ENCODE data around the gene STARD10. TPM values are rescaled to one million over a fixed set of nuclear protein-coding genes. Genes with fewer than 3 reads are reported as not detected.

STARD10 gene
- total RNA-seq, 1 experiment from 2014 or later: 10.6 TPM

GRCh38 chr11:72746821-72747220, 47.0 kb downstream of the STARD10 start:
- H3K27ac Mint-ChIP-seq (ENCODE audit: low read depth, unreplicated experiment): no peak overlapping the region
- BruUV-seq (replicated peaks): no TSS peak
- no peak for TF ChIP-seq CTCF (IDR thresholded peaks at IDR 0.05; ENCODE audit: unreplicated experiment)
- POLR2A ChIA-PET: interaction anchor here (0.7 to 0.8 kb wide), 2 partner anchors 14 to 47 kb away, joined by 3 read pairs; partner anchors contain the start of gene STARD10
- H3K36me3 Mint-ChIP-seq (ENCODE audit: insufficient read depth, unreplicated experiment): no peaks in the 10 kb centered on the region
- H3K4me1 Mint-ChIP-seq (ENCODE audit: insufficient read depth, unreplicated experiment): peaks cover 21% of the 10 kb centered on the region
- no peaks in the 10 kb centered on the region for H3K27me3 Mint-ChIP-seq (ENCODE audit: insufficient read depth, unreplicated experiment)
- CTCF ChIA-PET: interaction anchor here (0.8 kb wide), 1 partner anchor 432 kb away, joined by 4 read pairs; no protein-coding TSS in a partner anchor
- DNase-seq (ENCODE audit: unreplicated experiment): no peak
- H3K9me3 Mint-ChIP-seq (ENCODE audit: unreplicated experiment): no peaks in the 10 kb centered on the region
- H3K4me3 Mint-ChIP-seq (ENCODE audit: unreplicated experiment): no peak overlapping the region
- intact Hi-C loops (cut with micrococcal nuclease): no loop called here

GRCh38 chr11:72745925-72746550, 47.8 kb downstream of the STARD10 start:
- no peak for DNase-seq (ENCODE audit: unreplicated experiment)
- no peaks in the 10 kb centered on the region for H3K27me3 Mint-ChIP-seq (ENCODE audit: insufficient read depth, unreplicated experiment)
- H3K4me1 Mint-ChIP-seq (ENCODE audit: insufficient read depth, unreplicated experiment): peaks cover 24% of the 10 kb centered on the region
- H3K27ac Mint-ChIP-seq (ENCODE audit: low read depth, unreplicated experiment): no peak overlapping the region
- ChIA-PET CTCF (interaction anchor here (1.0 to 1.2 kb wide), 2 partner anchors 48 to 85 kb away, joined by 5 to 6 read pairs; partner anchors contain the start of gene STARD10), POLR2A (no interaction called here)
- intact Hi-C loops (cut with micrococcal nuclease): no loop called here
- H3K9me3 Mint-ChIP-seq (ENCODE audit: unreplicated experiment): no peaks in the 10 kb centered on the region
- no peak overlapping the region for H3K4me3 Mint-ChIP-seq (ENCODE audit: unreplicated experiment)
- TF ChIP-seq CTCF (IDR thresholded peaks at IDR 0.05; ENCODE audit: unreplicated experiment): no peak
- BruUV-seq (replicated peaks): no TSS peak
- no peaks in the 10 kb centered on the region for H3K36me3 Mint-ChIP-seq (ENCODE audit: insufficient read depth, unreplicated experiment)

DNA sequence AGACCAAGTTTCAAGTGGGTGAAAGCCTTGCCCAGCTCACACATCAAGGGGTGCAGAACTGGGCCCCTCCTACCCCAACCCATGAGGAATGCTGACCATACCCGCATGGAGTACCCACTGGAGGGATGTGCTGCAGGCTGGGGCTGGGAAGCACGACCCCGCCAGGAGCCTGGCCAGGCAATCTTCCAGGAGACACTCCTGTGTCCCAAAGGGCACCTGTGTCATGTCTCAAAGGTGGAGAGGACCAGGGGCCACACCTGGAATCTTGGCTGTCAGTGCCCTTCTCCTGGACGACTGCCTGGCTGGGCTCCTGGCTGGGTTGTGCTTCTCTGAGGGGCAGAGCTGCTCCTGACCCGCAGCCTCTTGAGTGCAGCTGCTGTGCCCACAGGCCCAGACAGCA, 48.3 kb downstream of the STARD10 start:
- Mint-ChIP-seq H3K9me3 (ENCODE audit: unreplicated experiment) (no peaks in the 10 kb centered on the region), H3K27me3 (ENCODE audit: insufficient read depth, unreplicated experiment) (no peaks in the 10 kb centered on the region), H3K4me1 (ENCODE audit: insufficient read depth, unreplicated experiment) (peaks cover 27% of the 10 kb centered on the region), H3K4me3 (ENCODE audit: unreplicated experiment) (no peak overlapping the region), H3K27ac (ENCODE audit: low read depth, unreplicated experiment) (no peak overlapping the region), H3K36me3 (ENCODE audit: insufficient read depth, unreplicated experiment) (no peaks in the 10 kb centered on the region)
- intact Hi-C loops (cut with micrococcal nuclease): no loop called here
- no TSS peak for BruUV-seq (replicated peaks)
- CTCF ChIA-PET: interaction anchor here (1.0 to 1.2 kb wide), 2 partner anchors 49 to 86 kb away, joined by 5 to 6 read pairs; partner anchors contain the start of gene STARD10
- POLR2A ChIA-PET: no interaction called here
- no peak for TF ChIP-seq CTCF (IDR thresholded peaks at IDR 0.05; ENCODE audit: unreplicated experiment)
- no peak for DNase-seq (ENCODE audit: unreplicated experiment)

DNA sequence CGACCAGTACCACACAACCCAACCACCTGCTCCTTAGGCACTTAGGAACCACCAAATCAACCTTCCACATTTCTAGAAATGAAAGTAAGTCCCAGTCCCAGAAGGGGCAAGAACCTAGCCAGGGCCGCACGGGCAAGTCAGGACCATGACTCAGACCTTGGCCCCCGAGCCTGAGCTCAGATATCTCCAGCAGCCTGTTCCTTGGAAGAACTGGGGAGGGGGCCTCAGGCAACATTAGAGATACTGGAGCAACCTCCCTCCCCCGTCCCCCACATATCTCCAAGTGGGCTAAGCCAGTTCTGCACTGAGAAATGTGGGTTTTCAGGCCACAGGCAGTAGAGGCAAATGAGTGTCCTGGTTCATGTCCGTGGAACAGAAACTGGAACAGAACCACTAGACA, 49.4 kb downstream of the STARD10 start:
- Mint-ChIP-seq H3K27ac (ENCODE audit: low read depth, unreplicated experiment) (no peak overlapping the region), H3K4me1 (ENCODE audit: insufficient read depth, unreplicated experiment) (peaks cover 29% of the 10 kb centered on the region), H3K4me3 (ENCODE audit: unreplicated experiment) (no peak overlapping the region), H3K36me3 (ENCODE audit: insufficient read depth, unreplicated experiment) (no peaks in the 10 kb centered on the region), H3K9me3 (ENCODE audit: unreplicated experiment) (no peaks in the 10 kb centered on the region), H3K27me3 (ENCODE audit: insufficient read depth, unreplicated experiment) (no peaks in the 10 kb centered on the region)
- BruUV-seq (replicated peaks): no TSS peak
- no peak for DNase-seq (ENCODE audit: unreplicated experiment)
- ChIA-PET POLR2A (no interaction called here), CTCF (interaction anchor here (0.7 kb wide), 1 partner anchor 35 kb away, joined by 5 read pairs; no protein-coding TSS in a partner anchor)
- no peak for TF ChIP-seq CTCF (IDR thresholded peaks at IDR 0.05; ENCODE audit: unreplicated experiment)
- intact Hi-C loops (cut with micrococcal nuclease): no loop called here

Measured in MCF 10A (cell line).